ENCODE measurements around the gene CACHD1.
A peak's percentile ranks its signal among the peaks of the same experiment; 100 is the strongest.
"Not testable (repeated sequence)": the region's sequence is repeated elsewhere in the genome, so short reads cannot be mapped to it uniquely, and the experiment has no call there.

The CACHD1 gene

GRCh38 chr1:64578270-64578973 lies 108.5 kb downstream of the CACHD1 start:
- FAIRE-seq: no peak
- no peak for DNase-seq (ENCODE audit: insufficient read length, low spot score)

DNA sequence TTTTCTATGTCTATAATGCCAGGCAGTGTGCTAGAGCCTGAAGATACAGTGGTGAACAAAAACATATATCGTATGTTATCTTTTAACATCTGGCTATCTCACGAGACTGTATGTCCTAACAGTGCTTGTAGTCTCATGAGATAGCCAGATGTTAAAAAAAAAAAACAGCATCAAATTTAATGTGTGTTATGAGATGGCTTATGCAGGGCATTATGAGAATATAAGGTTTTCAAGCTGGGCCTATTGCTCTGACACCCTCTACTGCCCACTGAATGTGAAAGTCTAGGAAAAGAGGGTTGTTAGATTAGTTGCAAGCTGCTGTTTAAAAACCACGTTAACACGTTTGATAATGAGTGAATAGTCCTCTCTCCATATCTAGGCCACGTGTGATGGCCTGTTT lies 109.8 kb downstream of the CACHD1 start:
- DNase-seq (ENCODE audit: insufficient read length, low spot score): no peak
- no peak for FAIRE-seq

GRCh38 chr1:64581135-64581842 lies 111.4 kb downstream of the CACHD1 start:
- DNase-seq (ENCODE audit: insufficient read length, low spot score) (no peak), FAIRE-seq (no peak)

DNA sequence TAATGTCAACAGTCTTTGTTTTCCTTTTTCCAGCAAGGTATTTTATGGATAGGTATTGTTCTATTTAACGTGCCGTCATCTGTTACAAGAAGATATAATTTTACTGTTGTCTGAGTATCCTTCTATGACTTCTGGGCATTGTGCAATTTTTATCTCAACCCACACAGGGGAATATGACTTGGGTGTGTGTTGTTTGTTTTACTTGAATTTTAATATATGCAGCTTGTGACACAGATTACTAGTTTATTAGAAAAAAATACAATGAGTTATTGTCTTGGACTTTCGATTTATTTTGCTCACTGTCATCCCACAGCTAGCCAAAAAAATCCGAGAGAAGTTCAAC lies 111.9 kb downstream of the CACHD1 start:
- FAIRE-seq (no peak), DNase-seq (ENCODE audit: insufficient read length, low spot score) (no peak)

- FAIRE-seq: no peak
- no peak for DNase-seq (ENCODE audit: insufficient read length, low spot score)
Measured at GRCh38 chr1:64584479-64584878, 114.5 kb downstream of the CACHD1 start.

GRCh38 chr1:64588876-64589275 lies 118.9 kb downstream of the CACHD1 start:
- no peak for FAIRE-seq
- no peak for DNase-seq (ENCODE audit: insufficient read length, low spot score)

DNA sequence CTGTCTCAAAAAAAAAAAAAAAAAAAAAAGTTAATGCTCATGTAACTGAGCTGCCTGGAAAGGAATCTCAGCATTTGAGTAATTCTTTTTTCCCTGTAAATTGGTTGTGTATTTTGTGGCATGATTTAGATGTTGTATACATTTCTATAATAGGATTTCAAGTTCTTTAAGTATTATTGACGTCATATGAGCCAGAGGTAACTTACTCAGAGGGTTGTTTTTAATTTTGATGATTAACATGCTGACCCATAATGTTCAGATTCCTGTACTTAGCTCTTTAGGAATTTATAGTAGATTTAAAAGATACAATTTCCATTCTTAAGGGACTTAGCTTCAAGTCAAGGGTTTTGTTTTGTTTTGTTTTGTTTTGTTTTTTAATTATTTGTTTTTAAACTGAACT lies 120.4 kb downstream of the CACHD1 start:
- no peak for FAIRE-seq

GRCh38 chr1:64594446-64594845 lies 124.5 kb downstream of the CACHD1 start:
- FAIRE-seq: no peak
- no peak for DNase-seq (ENCODE audit: insufficient read length, low spot score)

More for the DNA sequence above, 120.4 kb downstream of the CACHD1 start:
- DNase-seq (ENCODE audit: insufficient read length, low spot score): no peak

DNA sequence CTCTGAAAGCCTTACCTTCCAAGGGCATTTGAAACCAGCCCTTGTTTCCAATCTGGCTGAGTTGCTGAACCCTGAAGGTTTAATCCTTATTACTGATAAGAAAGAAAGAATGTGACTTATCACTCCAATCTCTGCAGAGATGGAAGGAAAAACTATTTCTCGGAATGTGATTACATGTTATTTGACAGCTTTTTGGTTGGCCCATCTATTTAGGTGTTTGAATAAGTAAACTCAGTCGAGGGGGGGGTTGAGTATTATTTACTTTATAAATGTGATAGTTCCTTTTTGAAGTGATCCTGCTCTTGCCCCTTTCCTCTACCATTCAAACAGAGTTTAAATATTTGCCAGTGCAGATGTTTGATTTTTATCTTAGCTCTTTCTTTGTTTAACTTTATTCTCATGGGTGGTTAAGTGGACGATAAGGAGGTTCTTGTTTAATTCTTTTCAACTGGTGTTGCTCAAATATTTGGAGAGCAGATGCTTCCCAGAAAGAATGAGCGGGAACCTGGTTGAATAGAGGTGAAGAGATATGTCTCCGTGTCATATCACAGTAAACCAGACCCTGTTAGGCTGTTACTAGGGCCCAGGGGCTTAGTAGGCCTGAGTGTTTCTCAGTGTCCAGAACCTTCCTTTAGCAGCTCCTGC lies 126.1 kb downstream of the CACHD1 start:
- FAIRE-seq (no peak), DNase-seq (ENCODE audit: insufficient read length, low spot score) (no peak)

DNA sequence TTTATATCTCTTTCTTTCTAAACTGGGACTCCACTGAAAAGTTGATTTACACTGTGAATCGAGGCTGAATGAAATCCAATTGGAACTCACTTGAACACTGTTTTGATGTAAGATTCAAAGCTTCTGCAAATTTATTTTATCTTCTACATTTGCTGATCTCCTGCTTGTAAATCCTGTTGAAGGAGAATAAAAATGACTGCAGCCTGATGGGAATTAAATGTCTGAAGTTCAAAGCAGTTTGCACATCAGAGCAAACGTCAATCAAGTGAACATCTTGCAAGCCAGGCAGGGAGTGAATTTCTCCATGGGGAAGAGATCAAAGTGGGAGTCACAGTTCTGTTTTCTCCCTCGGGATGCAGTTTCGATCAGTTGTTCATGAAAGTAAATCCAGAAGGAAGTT lies 127.2 kb downstream of the CACHD1 start:
- DNase-seq (ENCODE audit: insufficient read length, low spot score): no peak
- FAIRE-seq: no peak

DNA sequence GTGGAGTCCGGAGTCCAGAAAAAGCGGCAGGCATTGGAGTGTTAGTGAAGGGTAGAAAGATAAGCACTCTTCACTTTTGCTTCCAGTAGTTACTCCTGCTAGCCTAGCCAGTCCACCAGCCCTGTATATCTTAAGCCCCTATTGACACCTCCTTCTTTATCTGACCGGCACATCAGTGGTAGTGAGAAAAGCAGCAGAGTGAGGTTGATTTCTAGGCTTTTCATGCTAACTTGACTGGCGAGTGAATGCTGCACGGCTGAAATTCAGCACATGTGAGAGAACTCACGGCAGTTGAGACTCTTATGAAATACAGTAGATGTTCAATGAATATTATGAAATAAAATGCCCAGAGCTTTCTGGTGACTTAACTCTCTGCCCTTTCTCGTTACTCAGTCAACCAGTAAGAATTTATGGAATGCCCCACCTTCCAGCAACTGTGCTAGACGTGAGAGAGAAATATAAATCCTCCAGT lies 128.2 kb downstream of the CACHD1 start:
- peak; percentile 45 for DNase-seq (ENCODE audit: insufficient read length, low spot score)
- peak; percentile 38 for FAIRE-seq

DNA sequence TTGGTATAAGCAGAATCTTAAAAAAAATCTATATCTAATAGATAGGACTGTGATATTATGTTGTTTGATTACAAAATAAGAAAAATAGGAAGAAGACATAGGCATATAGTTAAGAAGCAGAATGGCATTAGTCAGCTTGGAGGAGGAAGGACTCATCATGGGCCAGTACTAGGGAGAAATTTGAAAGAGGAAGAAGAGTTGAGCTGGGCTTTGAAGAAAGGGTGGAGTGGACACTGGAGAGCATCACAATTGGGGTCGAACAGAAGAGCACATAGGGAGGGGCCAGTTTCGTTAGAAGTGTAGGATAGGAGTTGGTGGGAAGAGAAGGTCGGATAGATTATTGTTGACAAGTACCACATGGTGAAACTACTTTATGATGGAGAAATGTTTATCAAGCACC lies 129.3 kb downstream of the CACHD1 start:
- no peak for DNase-seq (ENCODE audit: insufficient read length, low spot score)
- FAIRE-seq: no peak

DNA sequence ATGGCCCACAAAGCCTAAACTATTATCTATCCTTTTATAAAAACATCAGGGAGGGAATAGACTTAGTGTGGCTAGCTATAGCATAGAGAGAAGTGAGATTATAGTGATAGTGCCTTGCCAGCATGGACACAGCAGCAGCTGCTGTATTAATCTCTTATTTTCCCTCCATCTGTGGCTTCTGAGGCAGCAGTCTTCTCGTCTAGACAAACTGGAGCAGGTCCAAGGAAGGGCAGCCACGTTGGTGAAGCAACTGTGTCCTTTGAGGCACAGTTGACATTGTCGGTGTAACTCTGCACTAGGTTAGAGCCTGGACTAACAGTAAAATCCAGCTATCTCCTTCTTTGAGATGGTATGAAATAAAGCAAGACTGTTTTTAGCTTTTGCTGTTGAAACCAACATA lies 131.3 kb downstream of the CACHD1 start:
- no peak for FAIRE-seq
- no peak for DNase-seq (ENCODE audit: insufficient read length, low spot score)

- DNase-seq (ENCODE audit: insufficient read length, low spot score) (no peak), FAIRE-seq (no peak)
Measured at GRCh38 chr1:64608005-64608650, 138.2 kb downstream of the CACHD1 start.

DNA sequence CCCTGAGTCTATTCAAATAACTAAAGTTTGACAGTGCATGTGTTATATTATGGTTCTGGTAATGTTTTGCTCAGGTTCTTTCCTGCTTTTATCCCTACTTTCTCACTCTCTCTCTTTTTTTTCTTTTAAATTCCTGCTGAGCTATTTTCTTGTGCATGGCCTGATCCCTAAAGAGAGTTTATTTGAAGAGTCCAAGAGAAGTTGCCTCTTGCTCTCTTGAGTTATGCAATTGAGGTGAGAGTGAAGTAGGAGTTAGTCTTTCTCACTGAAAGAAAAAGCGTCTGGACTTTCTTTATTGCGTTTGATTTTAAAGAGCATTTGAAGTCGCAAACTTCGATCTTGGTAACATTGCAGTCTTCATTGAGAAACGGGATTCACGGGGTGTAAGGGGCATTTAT lies 138.7 kb downstream of the CACHD1 start:
- no peak for FAIRE-seq

DNA sequence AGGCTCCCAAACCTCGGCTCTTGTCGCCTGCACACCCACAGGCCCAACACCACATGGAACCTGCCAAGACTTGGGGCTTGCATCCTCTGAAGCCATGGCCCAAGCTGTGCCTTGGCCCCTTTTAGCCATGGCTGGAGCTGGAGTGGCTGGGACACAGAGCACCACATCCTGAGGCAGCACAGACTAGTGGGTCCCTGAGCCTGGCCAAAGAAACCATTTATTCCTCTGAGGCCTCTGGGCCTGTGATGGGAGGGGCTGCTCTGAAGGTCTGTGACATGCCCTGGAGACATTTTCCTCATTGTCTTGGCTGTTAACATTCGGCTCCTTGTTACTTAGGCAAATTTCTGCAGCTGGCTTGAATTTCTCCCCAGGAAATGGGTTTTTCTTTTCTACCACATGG lies 141.0 kb downstream of the CACHD1 start:
- DNase-seq (ENCODE audit: insufficient read length, low spot score); FAIRE-seq: not testable (repeated sequence)

More for the DNA sequence above, 138.7 kb downstream of the CACHD1 start:
- no peak for DNase-seq (ENCODE audit: insufficient read length, low spot score)

DNA sequence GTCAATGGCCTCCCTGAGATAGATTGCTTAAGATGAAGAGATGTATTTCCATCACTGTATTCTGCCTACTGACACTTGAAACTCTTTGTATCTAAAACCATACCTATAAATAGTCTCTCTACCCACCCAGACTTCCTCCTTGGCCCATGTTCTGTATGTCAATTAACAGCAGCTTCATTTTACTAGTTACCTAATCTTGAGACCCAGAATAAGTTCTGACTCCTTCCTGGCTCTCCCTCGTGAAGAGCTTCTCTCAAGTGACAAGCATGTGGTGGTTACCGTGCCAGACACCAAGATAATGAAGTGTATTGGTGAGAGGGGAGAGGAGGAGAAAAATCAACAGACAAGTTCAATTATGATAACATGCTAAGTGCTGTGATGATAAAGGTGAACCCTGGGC lies 146.1 kb downstream of the CACHD1 start:
- FAIRE-seq: no peak
- DNase-seq (ENCODE audit: insufficient read length, low spot score): no peak

- DNase-seq (ENCODE audit: insufficient read length, low spot score) (no peak), FAIRE-seq (no peak)
Measured at GRCh38 chr1:64623750-64624191, 153.8 kb downstream of the CACHD1 start.

- no peak for DNase-seq (ENCODE audit: insufficient read length, low spot score)
- no peak for FAIRE-seq
Measured at GRCh38 chr1:64624218-64624713, 154.3 kb downstream of the CACHD1 start.

- no peak for FAIRE-seq
Measured at GRCh38 chr1:64624808-64625207, 154.9 kb downstream of the CACHD1 start.

GRCh38 chr1:64630611-64631010 lies 160.7 kb downstream of the CACHD1 start:
- no peak for FAIRE-seq

More at GRCh38 chr1:64624808-64625207, 154.9 kb downstream of the CACHD1 start:
- no peak for DNase-seq (ENCODE audit: insufficient read length, low spot score)

More at GRCh38 chr1:64630611-64631010, 160.7 kb downstream of the CACHD1 start:
- DNase-seq (ENCODE audit: insufficient read length, low spot score): no peak
